Measurements from ENCODE around the gene HBS1L.
"Not testable (repeated sequence)": the region's sequence is repeated elsewhere in the genome, so short reads cannot be mapped to it uniquely, and the experiment has no call there.

The HBS1L gene

DNA sequence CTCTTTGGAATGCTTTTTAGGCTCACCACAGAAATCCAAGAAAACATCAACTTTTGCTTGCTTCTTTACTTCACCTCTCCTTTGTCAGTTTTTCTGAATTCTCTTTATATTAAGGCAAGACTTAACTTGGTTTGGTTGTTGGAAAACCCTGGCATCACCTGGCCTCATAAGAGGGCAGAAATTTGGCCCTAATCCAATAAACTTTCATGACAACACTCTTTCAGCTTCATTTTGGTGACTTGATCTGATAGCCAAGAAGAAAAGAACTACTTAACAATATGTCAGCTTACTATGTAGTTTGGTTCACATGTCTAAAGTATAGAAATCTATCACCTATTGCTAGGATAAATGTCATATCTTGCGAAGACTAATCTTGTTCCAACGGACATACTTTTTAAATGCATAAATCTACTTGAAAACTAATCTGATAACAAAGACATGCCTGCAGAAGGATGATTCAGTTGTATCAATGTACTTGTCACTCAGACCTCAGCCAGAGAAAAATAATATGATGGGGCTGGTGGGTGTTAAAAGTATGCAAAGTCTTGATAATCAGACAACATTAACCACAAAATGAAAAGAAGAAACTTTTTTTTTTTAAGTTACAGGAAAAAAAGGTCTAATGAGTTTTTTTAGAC, 19.3 kb upstream of the HBS1L start:
- H3K9me3 ChIP-seq (replicated peaks; ENCODE audit: low read length), result no peaks in the 10 kb centered on the region
- H3K4me2 ChIP-seq (ENCODE audit: low read length), result no peak overlapping the region
- no peaks in the 10 kb centered on the region for H3K27me3 ChIP-seq (ENCODE audit: control insufficient read depth, insufficient read depth, low read length)
- no peak overlapping the region for H3K4me3 ChIP-seq (ENCODE audit: low read length)
- H3K9ac ChIP-seq (ENCODE audit: low read depth, low read length), result no peak overlapping the region
- no peaks in the 10 kb centered on the region for H3K4me1 ChIP-seq (ENCODE audit: control insufficient read depth, insufficient read depth, low read length)
- H3K36me3 ChIP-seq (ENCODE audit: insufficient read depth, low read length), result no peaks in the 10 kb centered on the region

DNA sequence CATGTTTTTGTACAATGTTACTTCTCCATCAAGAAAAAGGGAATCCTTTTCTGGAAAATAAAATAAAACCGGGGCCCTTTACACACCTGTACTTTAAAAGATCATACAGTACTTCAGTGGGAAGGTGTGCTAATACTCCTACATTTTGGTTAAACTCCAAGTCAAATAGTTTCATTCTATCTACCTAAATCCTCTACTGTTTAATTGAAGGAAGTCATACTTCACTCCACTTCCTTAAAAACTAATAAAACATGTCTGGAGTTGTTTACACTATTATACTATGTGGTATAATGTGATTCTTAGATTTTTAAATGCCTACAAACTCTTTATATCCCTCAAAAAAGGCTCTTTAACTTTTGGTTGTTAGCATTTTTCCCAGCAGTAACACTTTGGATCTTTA, 18.6 kb upstream of the HBS1L start:
- H3K4me3 ChIP-seq (ENCODE audit: low read length), result no peak overlapping the region
- H3K4me2 ChIP-seq (ENCODE audit: low read length), result no peak overlapping the region
- no peaks in the 10 kb centered on the region for H3K36me3 ChIP-seq (ENCODE audit: insufficient read depth, low read length)
- H3K9me3 ChIP-seq (replicated peaks; ENCODE audit: low read length), result no peaks in the 10 kb centered on the region
- H3K4me1 ChIP-seq (ENCODE audit: control insufficient read depth, insufficient read depth, low read length), result no peaks in the 10 kb centered on the region
- H3K27me3 ChIP-seq (ENCODE audit: control insufficient read depth, insufficient read depth, low read length), result no peaks in the 10 kb centered on the region
- H3K9ac ChIP-seq (ENCODE audit: low read depth, low read length), result no peak overlapping the region

DNA sequence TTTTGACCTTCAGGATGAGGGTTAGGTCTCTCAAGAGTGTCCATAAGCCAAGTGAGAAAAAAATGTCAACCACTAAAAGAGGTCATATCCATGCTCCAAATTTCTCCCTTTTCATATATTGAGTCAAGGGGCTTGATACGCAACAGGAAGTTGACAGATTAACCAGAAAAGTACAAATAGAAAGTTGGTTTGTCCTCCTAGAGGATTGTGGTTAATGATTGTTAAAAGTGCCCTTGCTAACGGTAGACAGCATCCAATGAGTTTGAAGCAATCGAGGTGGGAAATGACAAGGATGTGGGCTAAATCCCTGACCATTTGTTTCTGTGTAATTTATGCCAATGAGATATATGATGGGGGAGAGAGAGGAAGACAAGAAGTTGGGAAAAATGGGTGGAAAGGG, 18.1 kb upstream of the HBS1L start:
- Histone ChIP-seq H3K36me3 (ENCODE audit: insufficient read depth, low read length) (no peaks in the 10 kb centered on the region), H3K4me2 (ENCODE audit: low read length) (no peak overlapping the region), H3K9me3 (replicated peaks; ENCODE audit: low read length) (no peaks in the 10 kb centered on the region), H3K4me1 (ENCODE audit: control insufficient read depth, insufficient read depth, low read length) (no peaks in the 10 kb centered on the region), H3K27me3 (ENCODE audit: control insufficient read depth, insufficient read depth, low read length) (no peaks in the 10 kb centered on the region), H3K9ac (ENCODE audit: low read depth, low read length) (no peak overlapping the region), H3K4me3 (ENCODE audit: low read length) (no peak overlapping the region)

- Histone ChIP-seq H3K4me2 (ENCODE audit: low read length) (no peak overlapping the region), H3K36me3 (ENCODE audit: insufficient read depth, low read length) (no peaks in the 10 kb centered on the region), H3K9ac (ENCODE audit: low read depth, low read length) (no peak overlapping the region), H3K27me3 (ENCODE audit: control insufficient read depth, insufficient read depth, low read length) (no peaks in the 10 kb centered on the region), H3K4me3 (ENCODE audit: low read length) (no peak overlapping the region), H3K4me1 (ENCODE audit: control insufficient read depth, insufficient read depth, low read length) (peaks cover 4% of the 10 kb centered on the region), H3K9me3 (replicated peaks; ENCODE audit: low read length) (no peaks in the 10 kb centered on the region)
Observed at GRCh38 chr6:135071541-135071940, 16.9 kb upstream of the HBS1L start.

- Histone ChIP-seq H3K4me3 (ENCODE audit: low read length) (no peak overlapping the region), H3K27me3 (ENCODE audit: control insufficient read depth, insufficient read depth, low read length) (no peaks in the 10 kb centered on the region), H3K4me2 (ENCODE audit: low read length) (no peak overlapping the region), H3K9me3 (replicated peaks; ENCODE audit: low read length) (no peaks in the 10 kb centered on the region), H3K9ac (ENCODE audit: low read depth, low read length) (no peak overlapping the region), H3K36me3 (ENCODE audit: insufficient read depth, low read length) (no peaks in the 10 kb centered on the region), H3K4me1 (ENCODE audit: control insufficient read depth, insufficient read depth, low read length) (peaks cover 10% of the 10 kb centered on the region)
Observed at GRCh38 chr6:135067911-135068310, 13.3 kb upstream of the HBS1L start.

GRCh38 chr6:135066806-135067205, 12.2 kb upstream of the HBS1L start:
- peaks cover 10% of the 10 kb centered on the region for H3K4me1 ChIP-seq (ENCODE audit: control insufficient read depth, insufficient read depth, low read length)
- no peaks in the 10 kb centered on the region for H3K9me3 ChIP-seq (replicated peaks; ENCODE audit: low read length)
- H3K9ac ChIP-seq (ENCODE audit: low read depth, low read length), result no peak overlapping the region
- H3K4me2 ChIP-seq (ENCODE audit: low read length), result no peak overlapping the region
- H3K4me3 ChIP-seq (ENCODE audit: low read length), result no peak overlapping the region
- H3K36me3 ChIP-seq (ENCODE audit: insufficient read depth, low read length), result no peaks in the 10 kb centered on the region
- H3K27me3 ChIP-seq (ENCODE audit: control insufficient read depth, insufficient read depth, low read length), result peaks cover under 1% of the 10 kb centered on the region

DNA sequence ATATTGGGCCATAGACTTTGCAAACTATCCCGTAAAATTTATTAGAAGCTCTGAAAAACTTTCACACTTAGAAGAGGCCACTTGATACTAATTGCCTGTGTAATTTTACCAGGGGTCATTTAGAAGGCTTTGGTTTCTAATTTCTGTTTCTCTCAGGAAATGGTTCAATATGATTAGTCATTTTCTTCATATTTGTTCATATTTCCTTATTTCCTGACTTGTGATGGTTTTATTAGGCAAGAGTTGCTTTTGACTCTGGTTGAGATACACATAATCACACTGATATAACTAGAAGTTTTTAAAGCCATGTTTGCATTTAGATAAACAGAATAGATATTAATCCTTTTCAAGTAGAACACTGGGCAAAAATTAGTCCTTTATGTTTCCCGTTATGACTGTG, 11.8 kb upstream of the HBS1L start:
- no peaks in the 10 kb centered on the region for H3K36me3 ChIP-seq (ENCODE audit: insufficient read depth, low read length)
- peaks cover 10% of the 10 kb centered on the region for H3K4me1 ChIP-seq (ENCODE audit: control insufficient read depth, insufficient read depth, low read length)
- H3K9me3 ChIP-seq (replicated peaks; ENCODE audit: low read length), result no peaks in the 10 kb centered on the region
- no peak overlapping the region for H3K4me2 ChIP-seq (ENCODE audit: low read length)
- H3K9ac ChIP-seq (ENCODE audit: low read depth, low read length), result no peak overlapping the region
- H3K4me3 ChIP-seq (ENCODE audit: low read length), result no peak overlapping the region
- H3K27me3 ChIP-seq (ENCODE audit: control insufficient read depth, insufficient read depth, low read length), result peaks cover 3% of the 10 kb centered on the region

DNA sequence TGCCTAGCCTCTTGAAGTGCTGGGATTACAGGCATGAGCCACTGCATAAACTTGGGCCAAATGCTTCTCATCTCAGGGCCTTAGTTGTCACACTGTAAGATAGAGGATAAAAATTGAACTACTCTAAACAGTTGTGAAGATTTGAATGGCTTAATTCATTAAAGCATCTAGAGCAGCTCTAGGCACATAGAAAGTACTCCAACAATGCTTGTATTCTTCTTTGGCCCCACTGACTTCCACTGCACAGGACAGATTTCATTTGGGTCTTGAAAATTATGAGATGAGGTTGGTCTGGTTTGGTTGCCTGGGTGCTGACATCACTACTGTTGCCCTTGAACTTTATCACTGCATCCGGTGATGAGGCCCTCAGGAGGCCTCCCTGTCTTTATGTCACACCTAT, 10.0 kb upstream of the HBS1L start:
- H3K4me1 ChIP-seq (ENCODE audit: control insufficient read depth, insufficient read depth, low read length), result peaks cover 10% of the 10 kb centered on the region
- H3K4me3 ChIP-seq (ENCODE audit: low read length), result no peak overlapping the region
- H3K4me2 ChIP-seq (ENCODE audit: low read length), result no peak overlapping the region
- no peaks in the 10 kb centered on the region for H3K36me3 ChIP-seq (ENCODE audit: insufficient read depth, low read length)
- no peak overlapping the region for H3K9ac ChIP-seq (ENCODE audit: low read depth, low read length)
- no peaks in the 10 kb centered on the region for H3K9me3 ChIP-seq (replicated peaks; ENCODE audit: low read length)
- H3K27me3 ChIP-seq (ENCODE audit: control insufficient read depth, insufficient read depth, low read length), result peaks cover 14% of the 10 kb centered on the region

GRCh38 chr6:135063926-135064325, 9.3 kb upstream of the HBS1L start:
- H3K4me1 ChIP-seq (ENCODE audit: control insufficient read depth, insufficient read depth, low read length), result peaks cover 10% of the 10 kb centered on the region
- peaks cover 14% of the 10 kb centered on the region for H3K27me3 ChIP-seq (ENCODE audit: control insufficient read depth, insufficient read depth, low read length)
- H3K9me3 ChIP-seq (replicated peaks; ENCODE audit: low read length), result no peaks in the 10 kb centered on the region

GRCh38 chr6:135062735-135063134, 8.1 kb upstream of the HBS1L start:
- peaks cover 10% of the 10 kb centered on the region for H3K4me1 ChIP-seq (ENCODE audit: control insufficient read depth, insufficient read depth, low read length)
- no peak overlapping the region for H3K4me3 ChIP-seq (ENCODE audit: low read length)
- H3K27me3 ChIP-seq (ENCODE audit: control insufficient read depth, insufficient read depth, low read length), result peaks cover 14% of the 10 kb centered on the region
- no peaks in the 10 kb centered on the region for H3K36me3 ChIP-seq (ENCODE audit: insufficient read depth, low read length)
- H3K4me2 ChIP-seq (ENCODE audit: low read length), result no peak overlapping the region
- no peak overlapping the region for H3K9ac ChIP-seq (ENCODE audit: low read depth, low read length)
- no peaks in the 10 kb centered on the region for H3K9me3 ChIP-seq (replicated peaks; ENCODE audit: low read length)

More at GRCh38 chr6:135063926-135064325, 9.3 kb upstream of the HBS1L start:
- no peaks in the 10 kb centered on the region for H3K36me3 ChIP-seq (ENCODE audit: insufficient read depth, low read length)
- H3K9ac ChIP-seq (ENCODE audit: low read depth, low read length), result no peak overlapping the region
- H3K4me3 ChIP-seq (ENCODE audit: low read length), result no peak overlapping the region
- no peak overlapping the region for H3K4me2 ChIP-seq (ENCODE audit: low read length)

DNA sequence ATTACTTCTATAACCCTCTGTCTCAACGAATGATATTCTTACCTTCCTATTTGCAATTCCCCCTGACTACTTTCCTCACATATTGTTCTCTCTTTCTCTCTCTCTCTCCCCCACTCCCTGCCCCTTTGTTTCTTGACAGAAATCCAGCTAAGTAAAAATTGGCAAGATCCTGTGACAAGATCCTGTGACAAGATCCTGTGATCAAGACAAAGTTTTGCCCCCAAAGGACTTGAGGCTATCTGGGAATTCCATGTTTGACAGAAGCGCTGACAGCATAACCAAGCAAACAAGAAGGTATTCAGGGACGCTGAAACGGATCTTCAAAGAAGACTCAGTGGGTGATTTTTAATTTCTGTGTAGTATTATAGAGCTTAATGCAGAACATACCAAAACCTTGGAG, 5.5 kb upstream of the HBS1L start:
- Histone ChIP-seq H3K4me1 (ENCODE audit: control insufficient read depth, insufficient read depth, low read length) (peaks cover 3% of the 10 kb centered on the region), H3K4me2 (ENCODE audit: low read length) (no peak overlapping the region), H3K4me3 (ENCODE audit: low read length) (no peak overlapping the region), H3K27me3 (ENCODE audit: control insufficient read depth, insufficient read depth, low read length) (peaks cover 14% of the 10 kb centered on the region), H3K9me3 (replicated peaks; ENCODE audit: low read length) (no peaks in the 10 kb centered on the region), H3K9ac (ENCODE audit: low read depth, low read length) (no peak overlapping the region), H3K36me3 (ENCODE audit: insufficient read depth, low read length) (no peaks in the 10 kb centered on the region)

- not testable (repeated sequence) for H3K4me1 ChIP-seq (ENCODE audit: control insufficient read depth, insufficient read depth, low read length); H3K4me3 ChIP-seq (ENCODE audit: low read length); H3K36me3 ChIP-seq (ENCODE audit: insufficient read depth, low read length); H3K9me3 ChIP-seq (replicated peaks; ENCODE audit: low read length); H3K4me2 ChIP-seq (ENCODE audit: low read length); H3K9ac ChIP-seq (ENCODE audit: low read depth, low read length)
- H3K27me3 ChIP-seq (ENCODE audit: control insufficient read depth, insufficient read depth, low read length), result peaks cover 14% of the 10 kb centered on the region
Observed at GRCh38 chr6:135058299-135058698, 3.7 kb upstream of the HBS1L start.
